GM23338 (cell line): Measurements from ENCODE around the gene HCN3. TPM values are rescaled to one million over a fixed set of nuclear protein-coding genes. Genes with fewer than 3 reads are reported as not detected.

Experiments used
- ATAC-seq: fragments of 200-7000 bp; cut with Tn5 transposase; 3 replicates; pipeline ENCODE4 v1.9.1; 2020
- DNase-seq: peaks from one replicate; pipeline ENCODE4 v3.0.0-alpha.2; 2015; ENCODE audit warnings: low spot score
- H2AFZ ChIP-seq: fragments of 200-600 bp; sonication (generic); 2 replicates; pipeline ENCODE4 v1.8.0; 2016; ENCODE audit warnings: antibody characterized with exemption, mild to moderate bottlenecking, moderate library complexity
- H3F3A ChIP-seq: fragments of 200-600 bp; sonication (generic); replicated peaks from 2 replicates; pipeline ENCODE4 v1.8.0; 2017; ENCODE audit warnings: antibody characterized with exemption, mixed run types, low read depth
- H3K27ac ChIP-seq: fragments of 200-600 bp; sonication (generic); 2 replicates; pipeline ENCODE4 v1.6.1; 2016; ENCODE audit warnings: low read depth
- H3K27me3 ChIP-seq: fragments of 200-600 bp; sonication (generic); 2 replicates; pipeline ENCODE4 v1.8.0; 2016; ENCODE audit warnings: mild to moderate bottlenecking, mixed run types, moderate library complexity; ENCODE audit not compliant: insufficient read depth
- H3K36me3 ChIP-seq: fragments of 200-600 bp; sonication (generic); 2 replicates; pipeline ENCODE4 v1.8.0; 2016; ENCODE audit warnings: mild to moderate bottlenecking; ENCODE audit not compliant: insufficient read depth
- H3K4me1 ChIP-seq: fragments of 200-600 bp; sonication (generic); 2 replicates; pipeline ENCODE4 v1.8.0; 2016; ENCODE audit warnings: mild to moderate bottlenecking, moderate library complexity; ENCODE audit not compliant: insufficient read depth
- H3K4me2 ChIP-seq: fragments of 200-600 bp; sonication (generic); 2 replicates; pipeline ENCODE4 v1.7.1; 2017; ENCODE audit warnings: mixed run types
- H3K4me3 ChIP-seq: fragments of 200-600 bp; sonication (generic); 2 replicates; pipeline ENCODE4 v1.6.1; 2016; ENCODE audit warnings: mixed run types
- H3K79me2 ChIP-seq: fragments of 200-600 bp; sonication (generic); replicated peaks from 2 replicates; pipeline ENCODE4 v1.8.0; 2017; ENCODE audit warnings: mild to moderate bottlenecking; ENCODE audit not compliant: insufficient read depth
- H3K9me2 ChIP-seq: fragments of 200-600 bp; sonication (generic); 2 replicates; pipeline ENCODE4 v1.8.0; 2017; ENCODE audit not compliant: insufficient read depth
- H4K20me1 ChIP-seq: fragments of 200-600 bp; sonication (generic); replicated peaks from 2 replicates; pipeline ENCODE4 v1.8.0; 2017; ENCODE audit warnings: mild to moderate bottlenecking; ENCODE audit not compliant: insufficient read depth
- H3K27ac Mint-ChIP-seq: 2 replicates; pipeline ENCODE4 v1.8.0; 2020; ENCODE audit warnings: inconsistent platforms, mild to moderate bottlenecking, moderate library complexity, mixed read lengths
- H3K27me3 Mint-ChIP-seq: 3 replicates; pipeline ENCODE4 v1.8.0; 2022; ENCODE audit warnings: low read depth, mild to moderate bottlenecking, moderate library complexity, mixed read lengths, inconsistent platforms; ENCODE audit not compliant: insufficient read depth, poor library complexity
- H3K36me3 Mint-ChIP-seq: 3 replicates; pipeline ENCODE4 v1.8.0; 2021; ENCODE audit warnings: low read depth, mild to moderate bottlenecking, inconsistent platforms, moderate library complexity, mixed read lengths
- H3K4me1 Mint-ChIP-seq: 3 replicates; pipeline ENCODE4 v1.8.0; 2020; ENCODE audit warnings: mild to moderate bottlenecking, inconsistent platforms, mixed read lengths
- H3K4me3 Mint-ChIP-seq: 3 replicates; pipeline ENCODE4 v1.8.0; 2021; ENCODE audit warnings: moderate library complexity, mild to moderate bottlenecking, inconsistent platforms, mixed read lengths
- H3K9me3 Mint-ChIP-seq: 3 replicates; pipeline ENCODE4 v1.8.0; 2020; ENCODE audit warnings: moderate library complexity, mild to moderate bottlenecking, inconsistent platforms, mixed read lengths
- CREB1 ChIP-seq: fragments of 250-450 bp; sonication (Bioruptor Pico); IDR thresholded peaks from 2 replicates; pipeline ENCODE4 v1.5.0; 2020; ENCODE audit warnings: low read depth, mild to moderate bottlenecking, moderate library complexity
- EZH2 ChIP-seq: fragments of 200-600 bp; sonication (generic); IDR thresholded peaks from one replicate; pipeline ENCODE4 v1.8.0; 2017; ENCODE audit warnings: antibody characterized with exemption, mild to moderate bottlenecking, low read depth; ENCODE audit not compliant: unreplicated experiment
- EZH2phosphoT487 ChIP-seq: fragments of 200-600 bp; sonication (generic); IDR thresholded peaks from one replicate; pipeline ENCODE4 v1.8.1; 2018; ENCODE audit warnings: antibody characterized with exemption; ENCODE audit not compliant: unreplicated experiment
- JUNB ChIP-seq: IDR thresholded peaks from one replicate; pipeline ENCODE4 v1.6.1; 2016; ENCODE audit warnings: antibody characterized with exemption; ENCODE audit not compliant: unreplicated experiment
- NANOG ChIP-seq: IDR thresholded peaks from 2 replicates; pipeline ENCODE4 v1.6.1; 2016; ENCODE audit warnings: antibody characterized with exemption, borderline replicate concordance
- POLR2AphosphoS5 ChIP-seq: IDR thresholded peaks from 2 replicates; pipeline ENCODE4 v1.6.1; 2016; ENCODE audit warnings: antibody characterized with exemption, low read depth
- STAT1 ChIP-seq: IDR thresholded peaks from one replicate; pipeline ENCODE4 v1.6.1; 2016; ENCODE audit warnings: antibody characterized with exemption; ENCODE audit not compliant: unreplicated experiment
- ZNF114 ChIP-seq: fragments of 250-450 bp; sonication (Bioruptor Pico); IDR thresholded peaks from 2 replicates; pipeline ENCODE4 v1.5.0; 2020; ENCODE audit warnings: mild to moderate bottlenecking, moderate library complexity
- ZNF331 ChIP-seq: fragments of 250-450 bp; sonication (Bioruptor Pico); IDR thresholded peaks from 2 replicates; pipeline ENCODE4 v1.5.0; 2020; ENCODE audit warnings: low read depth, mild to moderate bottlenecking, moderate library complexity
- ZNF462 ChIP-seq: fragments of 250-450 bp; sonication (Bioruptor Pico); IDR thresholded peaks from 2 replicates; pipeline ENCODE4 v1.5.0; 2020; ENCODE audit warnings: mild to moderate bottlenecking, moderate library complexity
- polyA plus RNA-seq: library from polyadenylated mRNA; unstranded; fragments of >200 nt; fragmentation: Nextera tagmentation; extraction: Ambion mirVana; gene quantifications from 2 replicates; pipeline ENCODE4 v1.2.1, GENCODE V29; 2016
- total RNA-seq: library from RNA; depleted of rRNA; stranded (reverse); fragments of >200 nt; shearing (Covaris generic); gene quantifications from 2 replicates; pipeline ENCODE4 v1.2.3, GENCODE V29; 2014
- TF ChIP-seq, protein P1 (sequence below): IDR thresholded peaks from one replicate; pipeline ENCODE4 v1.6.1; 2018; ENCODE audit warnings: antibody characterized with exemption; ENCODE audit not compliant: unreplicated experiment
- TF ChIP-seq, protein P2 (sequence below), 2 experiments: fragments of 200-600 bp in 1 of 2; sonication (generic) in 1 of 2; conservative IDR thresholded peaks; 2 replicates each; pipeline versions ENCODE4 v1.5.1 to v1.6.1; 2016 to 2017; ENCODE audit warnings: antibody characterized with exemption in 2 of 2, low read depth in 2 of 2, mild to moderate bottlenecking in 2 of 2, moderate library complexity in 1 of 2
- TF ChIP-seq, protein P3 (sequence below): IDR thresholded peaks from 2 replicates; pipeline ENCODE4 v1.6.1; 2016; ENCODE audit warnings: antibody characterized with exemption

The HCN3 gene
- total and polyA plus RNA-seq, 2 experiments from 2014 or later: 3.4 to 4.9 TPM

- 0 out of 2 replicates have a peak, but pooled peaks cover 8% of the 10 kb centered on the region for H3F3A ChIP-seq
- H2AFZ ChIP-seq: no peak overlapping the region
- Mint-ChIP-seq H3K4me1 (peaks cover 25% of the 10 kb centered on the region), H3K27ac (no peak overlapping the region), H3K4me3 (no peak overlapping the region), H3K27me3 (peaks cover 16% of the 10 kb centered on the region), H3K36me3 (no peaks in the 10 kb centered on the region; the same call in 2 of the 3 replicates), H3K9me3 (no peaks in the 10 kb centered on the region)
- H3K4me1 ChIP-seq: peaks cover 16% of the 10 kb centered on the region
- no peak overlapping the region for H3K4me3 ChIP-seq
- no peak for TF ChIP-seq STAT1
- TF ChIP-seq EZH2: no peak
- TF ChIP-seq, protein P1, sequence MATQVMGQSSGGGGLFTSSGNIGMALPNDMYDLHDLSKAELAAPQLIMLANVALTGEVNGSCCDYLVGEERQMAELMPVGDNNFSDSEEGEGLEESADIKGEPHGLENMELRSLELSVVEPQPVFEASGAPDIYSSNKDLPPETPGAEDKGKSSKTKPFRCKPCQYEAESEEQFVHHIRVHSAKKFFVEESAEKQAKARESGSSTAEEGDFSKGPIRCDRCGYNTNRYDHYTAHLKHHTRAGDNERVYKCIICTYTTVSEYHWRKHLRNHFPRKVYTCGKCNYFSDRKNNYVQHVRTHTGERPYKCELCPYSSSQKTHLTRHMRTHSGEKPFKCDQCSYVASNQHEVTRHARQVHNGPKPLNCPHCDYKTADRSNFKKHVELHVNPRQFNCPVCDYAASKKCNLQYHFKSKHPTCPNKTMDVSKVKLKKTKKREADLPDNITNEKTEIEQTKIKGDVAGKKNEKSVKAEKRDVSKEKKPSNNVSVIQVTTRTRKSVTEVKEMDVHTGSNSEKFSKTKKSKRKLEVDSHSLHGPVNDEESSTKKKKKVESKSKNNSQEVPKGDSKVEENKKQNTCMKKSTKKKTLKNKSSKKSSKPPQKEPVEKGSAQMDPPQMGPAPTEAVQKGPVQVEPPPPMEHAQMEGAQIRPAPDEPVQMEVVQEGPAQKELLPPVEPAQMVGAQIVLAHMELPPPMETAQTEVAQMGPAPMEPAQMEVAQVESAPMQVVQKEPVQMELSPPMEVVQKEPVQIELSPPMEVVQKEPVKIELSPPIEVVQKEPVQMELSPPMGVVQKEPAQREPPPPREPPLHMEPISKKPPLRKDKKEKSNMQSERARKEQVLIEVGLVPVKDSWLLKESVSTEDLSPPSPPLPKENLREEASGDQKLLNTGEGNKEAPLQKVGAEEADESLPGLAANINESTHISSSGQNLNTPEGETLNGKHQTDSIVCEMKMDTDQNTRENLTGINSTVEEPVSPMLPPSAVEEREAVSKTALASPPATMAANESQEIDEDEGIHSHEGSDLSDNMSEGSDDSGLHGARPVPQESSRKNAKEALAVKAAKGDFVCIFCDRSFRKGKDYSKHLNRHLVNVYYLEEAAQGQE: no peak
- TF ChIP-seq, protein P2, sequence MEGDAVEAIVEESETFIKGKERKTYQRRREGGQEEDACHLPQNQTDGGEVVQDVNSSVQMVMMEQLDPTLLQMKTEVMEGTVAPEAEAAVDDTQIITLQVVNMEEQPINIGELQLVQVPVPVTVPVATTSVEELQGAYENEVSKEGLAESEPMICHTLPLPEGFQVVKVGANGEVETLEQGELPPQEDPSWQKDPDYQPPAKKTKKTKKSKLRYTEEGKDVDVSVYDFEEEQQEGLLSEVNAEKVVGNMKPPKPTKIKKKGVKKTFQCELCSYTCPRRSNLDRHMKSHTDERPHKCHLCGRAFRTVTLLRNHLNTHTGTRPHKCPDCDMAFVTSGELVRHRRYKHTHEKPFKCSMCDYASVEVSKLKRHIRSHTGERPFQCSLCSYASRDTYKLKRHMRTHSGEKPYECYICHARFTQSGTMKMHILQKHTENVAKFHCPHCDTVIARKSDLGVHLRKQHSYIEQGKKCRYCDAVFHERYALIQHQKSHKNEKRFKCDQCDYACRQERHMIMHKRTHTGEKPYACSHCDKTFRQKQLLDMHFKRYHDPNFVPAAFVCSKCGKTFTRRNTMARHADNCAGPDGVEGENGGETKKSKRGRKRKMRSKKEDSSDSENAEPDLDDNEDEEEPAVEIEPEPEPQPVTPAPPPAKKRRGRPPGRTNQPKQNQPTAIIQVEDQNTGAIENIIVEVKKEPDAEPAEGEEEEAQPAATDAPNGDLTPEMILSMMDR (conservative IDR thresholded peaks at IDR 0.05; ENCODE audit: low read depth in 2 of 2): no peak
- no peak for TF ChIP-seq NANOG
- TF ChIP-seq ZNF462 (CRISPR knock-in tag): no peak
- TF ChIP-seq JUNB: no peak
- no peak for TF ChIP-seq ZNF331 (CRISPR knock-in tag)
- TF ChIP-seq CREB1 (CRISPR knock-in tag): no peak
- TF ChIP-seq, protein P3, sequence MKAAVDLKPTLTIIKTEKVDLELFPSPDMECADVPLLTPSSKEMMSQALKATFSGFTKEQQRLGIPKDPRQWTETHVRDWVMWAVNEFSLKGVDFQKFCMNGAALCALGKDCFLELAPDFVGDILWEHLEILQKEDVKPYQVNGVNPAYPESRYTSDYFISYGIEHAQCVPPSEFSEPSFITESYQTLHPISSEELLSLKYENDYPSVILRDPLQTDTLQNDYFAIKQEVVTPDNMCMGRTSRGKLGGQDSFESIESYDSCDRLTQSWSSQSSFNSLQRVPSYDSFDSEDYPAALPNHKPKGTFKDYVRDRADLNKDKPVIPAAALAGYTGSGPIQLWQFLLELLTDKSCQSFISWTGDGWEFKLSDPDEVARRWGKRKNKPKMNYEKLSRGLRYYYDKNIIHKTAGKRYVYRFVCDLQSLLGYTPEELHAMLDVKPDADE: no peak
- TF ChIP-seq POLR2AphosphoS5: no peak
- no peak for TF ChIP-seq ZNF114 (CRISPR knock-in tag)
- no peak for TF ChIP-seq EZH2phosphoT487
- no peaks in the 10 kb centered on the region for H4K20me1 ChIP-seq
- H3K9me2 ChIP-seq: no peaks in the 10 kb centered on the region
- H3K27me3 ChIP-seq: peaks cover 7% of the 10 kb centered on the region
- no peak overlapping the region for H3K27ac ChIP-seq
- DNase-seq (no peak), ATAC-seq (no peak)
- H3K4me2 ChIP-seq: no peak overlapping the region
- no peaks in the 10 kb centered on the region for H3K79me2 ChIP-seq
- no peaks in the 10 kb centered on the region for H3K36me3 ChIP-seq
Measured at GRCh38 chr1:155300553-155301329, 23.5 kb downstream of the HCN3 start.
